Stimulated activated CD4-positive, alpha-beta T cell treated with anti-CD3 and anti-CD28 coated beads, Interleukin-2, amount 100 ng/mL, for 4 hours (primary cell): ENCODE results near the gene ACTBL2.

ENCODE experiments used
- DNase-seq: peaks from one replicate; pipeline ENCODE4 v3.0.0-alpha.2; 2020; ENCODE audit warnings: low read depth

ACTBL2 gene

DNA sequence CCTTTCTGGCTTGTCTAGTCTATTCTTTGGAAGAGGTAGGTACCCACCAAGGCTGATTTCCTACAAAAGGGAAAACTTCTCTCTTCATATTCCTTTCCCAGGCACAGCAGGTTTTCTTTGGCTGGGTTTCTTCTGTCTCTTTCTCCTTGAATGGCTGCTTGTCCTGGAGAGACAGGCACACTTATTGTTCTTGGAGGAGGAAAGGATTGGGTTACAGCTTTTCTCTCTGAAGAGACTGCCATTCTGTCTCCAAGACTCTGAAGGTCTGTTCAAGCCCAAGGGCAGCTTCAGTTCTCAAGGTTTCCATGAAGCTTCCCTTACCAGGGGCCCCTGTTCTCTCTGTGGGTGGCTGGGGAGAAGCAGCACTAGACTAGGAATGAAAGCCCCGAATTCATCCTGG lies 33.9 kb downstream of the ACTBL2 start:
- no peak for DNase-seq

DNA sequence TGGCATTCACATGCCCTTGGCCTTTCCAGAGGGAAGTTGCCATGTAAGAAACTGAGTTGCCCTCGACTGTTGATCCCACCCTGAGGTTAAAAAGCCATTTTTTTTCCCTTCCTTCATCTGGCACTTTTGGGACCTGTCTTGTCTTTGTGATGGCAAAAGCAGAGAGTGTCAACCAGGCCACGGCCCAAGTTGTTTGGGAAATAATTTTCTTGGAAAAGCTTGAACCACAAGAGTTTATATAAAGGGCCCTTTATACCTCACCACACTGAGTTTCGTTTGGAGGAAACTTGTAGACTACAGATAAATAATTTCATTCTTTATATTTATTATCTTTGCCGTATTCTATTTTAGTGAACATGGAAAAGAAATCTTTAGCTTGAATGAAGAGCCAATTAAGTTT lies 34.3 kb downstream of the ACTBL2 start:
- DNase-seq: no peak

- no peak for DNase-seq
Measured at GRCh38 chr5:57447658-57448057, 35.0 kb downstream of the ACTBL2 start.

GRCh38 chr5:57446966-57447365 lies 35.6 kb downstream of the ACTBL2 start:
- DNase-seq: no peak

GRCh38 chr5:57445705-57446037 lies 36.9 kb downstream of the ACTBL2 start:
- no peak for DNase-seq

DNA sequence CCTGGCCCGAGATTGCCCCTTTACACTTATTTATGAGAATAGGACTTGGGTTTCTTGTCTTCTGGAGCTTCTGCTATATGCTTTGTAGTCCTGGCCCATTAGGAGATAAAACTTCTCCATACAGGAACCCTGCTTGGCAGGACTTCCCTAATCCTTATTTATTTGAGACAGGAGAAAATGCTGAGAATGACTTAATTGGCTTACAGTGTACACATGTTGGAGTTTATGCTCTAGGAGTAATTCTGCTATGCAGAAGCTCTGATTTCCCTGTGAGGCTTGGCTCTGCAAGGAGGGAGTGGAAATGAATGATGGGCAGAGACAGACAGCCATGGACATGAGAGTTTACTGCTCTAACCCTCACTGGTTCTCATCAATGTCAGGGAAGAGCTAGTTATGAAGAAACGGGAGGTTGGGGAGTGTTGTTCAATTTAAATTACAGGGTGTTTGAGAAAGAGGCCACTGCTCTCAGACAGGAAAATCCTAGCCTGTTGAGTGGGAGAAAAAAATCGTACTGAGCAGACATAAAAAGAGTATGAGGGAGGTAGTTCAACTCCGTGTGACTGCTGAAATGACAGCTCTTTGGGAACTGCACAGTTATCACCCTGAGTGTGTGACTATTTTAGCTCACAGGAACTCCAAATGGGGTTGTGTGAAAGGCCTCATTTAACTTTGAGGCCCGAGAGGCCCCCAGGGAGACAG lies 37.5 kb downstream of the ACTBL2 start:
- no peak for DNase-seq

GRCh38 chr5:57442080-57442839 lies 40.4 kb downstream of the ACTBL2 start:
- DNase-seq: no peak

GRCh38 chr5:57441557-57441956 lies 41.1 kb downstream of the ACTBL2 start:
- no peak for DNase-seq

- no peak for DNase-seq
Measured at GRCh38 chr5:57439601-57440000, 43.0 kb downstream of the ACTBL2 start.

GRCh38 chr5:57437976-57438805 lies 44.4 kb downstream of the ACTBL2 start:
- DNase-seq: no peak

DNA sequence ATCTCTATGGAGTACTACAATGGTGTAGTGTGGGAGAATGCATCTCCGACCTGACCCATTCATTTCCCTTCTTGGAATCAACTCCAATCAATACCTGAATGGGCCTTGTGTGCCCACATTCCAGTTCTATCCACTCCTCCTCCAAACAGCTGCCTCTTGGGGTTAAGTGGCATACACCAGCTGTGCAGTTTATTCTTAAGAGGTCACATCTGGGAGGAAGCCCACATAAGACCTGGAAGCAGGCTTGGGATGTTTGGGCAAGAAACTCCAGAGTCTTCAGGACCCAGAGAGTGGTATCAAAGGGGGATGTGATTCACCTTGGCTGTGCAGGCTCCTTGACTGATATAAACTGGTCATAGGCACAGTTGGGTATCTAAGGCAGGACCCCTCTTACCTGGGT lies 46.0 kb downstream of the ACTBL2 start:
- no peak for DNase-seq

DNA sequence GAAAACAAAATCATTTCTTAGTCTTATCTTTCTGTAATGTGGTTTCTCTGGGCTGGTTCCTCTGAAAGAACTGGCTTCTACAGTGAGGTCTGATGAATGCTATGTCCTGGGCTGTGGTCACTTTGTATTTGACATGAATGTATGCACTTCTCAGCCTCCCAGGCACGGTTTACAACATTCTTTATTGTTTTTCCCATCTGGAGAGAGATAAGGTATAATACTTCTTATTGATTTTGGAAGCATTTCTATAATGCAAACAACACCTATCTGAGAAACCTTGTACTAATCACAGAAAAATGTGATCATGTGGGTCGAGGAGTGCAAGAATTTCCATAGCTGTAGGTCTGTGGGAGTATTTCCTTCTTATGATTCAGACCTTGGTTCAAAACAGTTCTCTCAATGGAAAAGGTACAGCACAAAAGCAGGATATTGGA lies 46.9 kb downstream of the ACTBL2 start:
- no peak for DNase-seq

DNA sequence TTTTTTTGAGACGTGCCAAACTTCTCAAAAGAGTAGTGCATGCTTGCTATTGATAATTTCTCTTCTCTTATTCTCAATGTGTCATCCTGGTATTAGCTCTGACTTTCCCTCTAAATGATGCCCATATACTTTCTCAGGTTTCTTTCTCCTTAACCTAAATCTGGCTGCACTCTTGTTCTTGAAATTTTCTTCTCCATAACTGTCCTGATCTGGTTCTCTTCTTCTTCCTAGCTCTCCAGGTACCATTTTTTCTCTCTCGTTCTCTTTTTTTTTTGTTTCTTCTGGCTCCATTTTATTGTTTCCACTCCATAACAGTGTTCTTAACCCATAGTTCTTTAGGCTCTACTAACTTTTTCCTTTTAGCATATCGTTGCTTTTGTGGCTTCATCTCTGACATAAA lies 47.9 kb downstream of the ACTBL2 start:
- DNase-seq: no peak

GRCh38 chr5:57434227-57434640 lies 48.4 kb downstream of the ACTBL2 start:
- DNase-seq: no peak

- DNase-seq: no peak
Measured at GRCh38 chr5:57432876-57433275, 49.7 kb downstream of the ACTBL2 start.

DNA sequence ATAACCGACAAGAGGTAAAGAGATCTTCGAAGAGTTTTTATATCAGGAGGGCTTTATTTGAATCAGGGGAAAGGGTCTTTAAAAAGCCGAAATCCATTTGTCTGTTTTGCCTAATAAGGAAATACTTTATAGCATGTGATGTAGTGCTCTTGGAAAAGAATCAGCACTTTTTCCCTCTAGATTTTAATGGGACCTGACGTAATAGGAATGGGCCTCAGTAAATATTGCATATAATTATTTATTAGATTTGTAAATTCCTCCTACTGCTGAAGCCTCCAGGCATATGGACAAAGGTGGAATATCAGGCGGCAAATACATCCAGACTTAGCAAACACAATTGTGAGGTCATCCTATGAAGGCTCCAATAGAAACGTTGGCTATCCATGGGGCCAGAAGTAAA lies 50.9 kb downstream of the ACTBL2 start:
- DNase-seq: no peak
